ENCODE data around the gene TSPAN13.

TSPAN13 gene

DNA sequence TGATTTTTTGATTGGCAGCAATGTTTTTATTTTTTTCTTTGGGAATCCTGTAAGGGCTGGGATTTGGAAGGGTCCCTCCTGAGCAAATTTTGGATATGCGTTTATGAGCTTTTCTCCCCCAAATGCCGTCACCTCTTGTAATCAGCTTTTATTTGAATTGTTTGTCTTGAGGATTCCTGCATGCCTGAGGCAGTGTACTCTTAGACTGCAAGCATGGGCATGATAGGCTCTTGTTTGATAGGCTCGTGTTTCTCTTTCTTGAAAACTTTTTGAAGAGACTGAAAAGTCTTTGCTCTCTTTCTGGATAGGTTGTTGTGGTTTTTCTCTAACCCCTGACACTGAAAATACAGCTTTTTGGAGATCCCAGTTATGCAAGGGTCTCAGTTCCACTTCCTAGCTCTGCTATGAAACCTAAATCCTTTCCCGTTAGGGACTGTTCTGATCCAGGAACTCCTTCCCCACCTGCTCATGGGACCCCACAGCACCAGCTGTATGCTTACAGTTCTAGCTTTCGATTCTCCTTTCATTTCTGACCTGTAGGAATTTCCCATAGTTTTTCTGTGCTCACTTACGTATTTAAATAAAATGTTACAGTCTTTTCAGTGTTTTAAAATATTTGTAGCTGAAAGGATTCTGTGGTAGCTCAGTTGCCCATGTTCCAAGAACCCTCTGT lies 17.2 kb downstream of the TSPAN13 start:
- DNase-seq (ENCODE audit: low read depth in 1 of 2, low spot score in 1 of 2), result no peak
- in situ Hi-C loops (cut with HindIII; ENCODE audit: low pct_unique_long_range_greater_than_20kb, low sequenced_read_pairs), result no loop called here
- TF ChIP-seq JUND (IDR thresholded peaks at IDR 0.05; ENCODE audit: low read depth), result no peak

DNA sequence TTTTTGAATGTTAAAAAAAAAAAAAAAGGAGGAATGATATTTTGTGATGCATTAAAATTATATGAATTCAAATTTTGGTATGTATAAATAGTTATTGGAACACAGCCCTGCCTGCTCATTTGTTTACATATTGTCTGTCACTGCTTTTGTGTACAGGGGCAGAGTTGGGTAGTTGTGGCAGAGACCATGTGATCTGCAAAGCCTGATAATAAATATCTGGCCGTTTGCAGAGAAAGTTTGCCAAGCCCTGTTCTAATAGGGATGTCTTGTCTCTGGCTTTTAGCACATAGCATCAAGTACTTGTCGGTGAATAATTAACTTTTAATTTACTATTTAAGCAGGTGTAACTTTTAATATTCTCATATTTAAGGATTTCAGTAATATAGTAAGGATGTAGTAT lies 19.8 kb downstream of the TSPAN13 start:
- no peak for TF ChIP-seq JUND (IDR thresholded peaks at IDR 0.05; ENCODE audit: low read depth)
- no peak for DNase-seq (ENCODE audit: low read depth in 1 of 2, low spot score in 1 of 2)
- in situ Hi-C loops (cut with HindIII; ENCODE audit: low pct_unique_long_range_greater_than_20kb, low sequenced_read_pairs), result no loop called here

DNA sequence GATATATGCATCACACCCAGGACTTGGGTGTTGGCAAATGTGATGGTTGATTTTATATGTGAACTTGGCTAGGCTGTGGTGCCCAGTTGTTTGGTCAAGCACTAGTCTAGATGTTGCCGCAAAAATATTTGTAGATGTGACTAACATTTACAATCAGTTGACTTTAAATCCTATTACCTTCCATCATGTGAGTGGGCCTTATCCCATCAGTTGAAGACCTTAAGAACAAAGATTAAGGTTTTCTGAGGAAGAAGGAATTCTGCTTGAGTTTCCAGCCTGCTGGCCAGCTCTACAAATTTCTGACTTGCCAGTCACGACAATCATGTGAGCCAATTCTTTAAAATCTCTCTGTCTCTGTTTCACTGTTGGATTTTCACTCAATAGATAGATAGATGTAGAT lies 20.3 kb downstream of the TSPAN13 start:
- in situ Hi-C loops (cut with HindIII; ENCODE audit: low pct_unique_long_range_greater_than_20kb, low sequenced_read_pairs), result no loop called here
- TF ChIP-seq JUND (IDR thresholded peaks at IDR 0.05; ENCODE audit: low read depth), result no peak
- no peak for DNase-seq (ENCODE audit: low read depth in 1 of 2, low spot score in 1 of 2)

DNA sequence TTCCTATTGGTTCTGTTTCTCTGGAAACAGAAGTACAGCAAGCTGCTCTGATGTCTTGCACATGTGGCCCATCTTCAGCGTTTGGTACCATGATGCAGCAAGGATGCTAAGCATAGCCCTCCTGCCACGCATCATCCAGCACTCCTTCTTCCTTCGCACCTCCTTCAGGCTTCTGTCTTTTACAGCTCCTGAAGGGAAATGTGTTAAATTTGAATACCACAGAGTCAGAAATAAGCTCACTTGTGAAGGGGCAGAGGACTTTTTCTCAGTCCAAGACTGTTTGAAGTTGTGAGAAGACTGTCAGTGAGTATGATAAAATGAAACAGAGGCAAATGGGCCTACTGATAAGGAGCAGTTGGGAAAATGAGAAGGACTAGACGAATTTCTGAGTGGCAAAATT lies 20.7 kb downstream of the TSPAN13 start:
- in situ Hi-C loops (cut with HindIII; ENCODE audit: low pct_unique_long_range_greater_than_20kb, low sequenced_read_pairs), result no loop called here
- no peak for DNase-seq (ENCODE audit: low read depth in 1 of 2, low spot score in 1 of 2)
- TF ChIP-seq JUND (IDR thresholded peaks at IDR 0.05; ENCODE audit: low read depth), result no peak

DNA sequence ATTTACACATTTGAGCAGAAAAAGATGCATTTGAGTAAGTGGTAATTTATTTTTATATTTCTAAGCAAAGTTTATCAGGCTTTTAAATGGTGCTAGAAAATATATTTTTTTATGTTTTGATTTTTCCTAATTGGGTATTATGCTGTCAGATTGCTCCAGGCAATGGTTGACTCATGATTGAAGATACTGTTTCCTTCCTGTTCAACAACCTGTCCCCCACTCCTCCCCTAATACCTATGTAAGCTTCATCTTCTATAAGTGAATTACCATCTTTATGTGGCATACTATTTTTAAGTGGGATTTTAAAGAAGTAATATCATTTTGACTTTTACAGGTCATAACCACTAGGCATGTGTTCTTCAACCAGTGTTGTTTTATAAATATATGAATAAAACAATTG lies 21.4 kb downstream of the TSPAN13 start:
- in situ Hi-C loops (cut with HindIII; ENCODE audit: low pct_unique_long_range_greater_than_20kb, low sequenced_read_pairs), result no loop called here
- DNase-seq (ENCODE audit: low read depth in 1 of 2, low spot score in 1 of 2), result no peak
- TF ChIP-seq JUND (IDR thresholded peaks at IDR 0.05; ENCODE audit: low read depth), result no peak

DNA sequence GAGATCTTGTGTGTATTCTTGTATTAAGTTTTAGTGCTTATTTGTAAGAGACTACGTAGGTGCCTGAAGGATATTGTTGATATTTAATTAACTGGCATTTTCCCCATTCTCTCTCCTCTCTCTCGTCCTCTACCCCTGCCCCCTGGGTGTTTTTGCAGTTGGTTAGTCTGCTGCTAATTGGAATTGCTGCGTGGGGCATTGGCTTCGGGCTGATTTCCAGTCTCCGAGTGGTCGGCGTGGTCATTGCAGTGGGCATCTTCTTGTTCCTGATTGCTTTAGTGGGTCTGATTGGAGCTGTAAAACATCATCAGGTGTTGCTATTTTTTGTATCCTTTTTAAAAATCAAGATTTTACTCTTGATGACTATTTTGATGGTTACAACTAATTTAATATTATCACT lies 22.5 kb downstream of the TSPAN13 start:
- DNase-seq (ENCODE audit: low read depth in 1 of 2, low spot score in 1 of 2), result no peak
- in situ Hi-C loops (cut with HindIII; ENCODE audit: low pct_unique_long_range_greater_than_20kb, low sequenced_read_pairs), result no loop called here
- TF ChIP-seq JUND (IDR thresholded peaks at IDR 0.05; ENCODE audit: low read depth), result no peak

DNA sequence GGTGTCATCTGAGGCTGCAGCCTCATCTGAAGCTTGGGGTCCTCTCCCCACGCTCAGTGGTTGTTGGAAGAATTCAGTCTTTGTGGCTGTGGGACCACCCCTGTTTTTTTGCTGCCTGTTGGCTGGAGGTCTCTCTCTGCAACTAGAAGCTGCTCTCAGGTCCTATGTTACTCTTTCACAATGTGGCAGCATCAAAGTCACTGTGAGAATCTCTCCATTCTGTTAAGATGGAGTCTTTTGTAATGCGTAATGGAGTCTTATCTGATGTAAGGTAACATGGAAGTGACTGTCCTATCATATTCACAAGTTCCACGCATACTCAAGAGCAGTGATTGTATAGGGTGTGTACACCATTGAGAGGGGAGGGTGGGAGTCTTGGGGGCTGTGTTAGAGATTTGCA lies 24.9 kb downstream of the TSPAN13 start:
- no peak for DNase-seq (ENCODE audit: low read depth in 1 of 2, low spot score in 1 of 2)
- in situ Hi-C loops (cut with HindIII; ENCODE audit: low pct_unique_long_range_greater_than_20kb, low sequenced_read_pairs), result no loop called here
- TF ChIP-seq JUND (IDR thresholded peaks at IDR 0.05; ENCODE audit: low read depth), result no peak

DNA sequence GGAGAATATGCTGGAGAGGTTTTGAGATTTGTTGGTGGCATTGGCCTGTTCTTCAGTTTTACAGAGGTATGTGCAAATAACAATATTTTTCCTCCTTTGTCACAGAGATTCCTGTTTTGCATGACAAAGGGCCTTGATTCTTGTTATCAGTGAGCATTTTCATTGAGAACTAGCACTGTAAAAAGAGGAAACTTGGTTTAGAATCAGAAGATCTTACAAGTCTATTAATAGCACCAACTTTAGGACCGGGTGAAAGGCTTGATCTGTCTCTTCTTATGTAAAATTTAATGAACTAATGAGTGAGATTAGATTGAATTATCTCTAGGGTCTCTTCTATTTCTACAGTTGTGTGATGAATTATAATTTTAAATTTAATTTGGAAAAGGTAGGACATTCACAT lies 25.5 kb downstream of the TSPAN13 start:
- no peak for TF ChIP-seq JUND (IDR thresholded peaks at IDR 0.05; ENCODE audit: low read depth)
- no peak for DNase-seq (ENCODE audit: low read depth in 1 of 2, low spot score in 1 of 2)
- in situ Hi-C loops (cut with HindIII; ENCODE audit: low pct_unique_long_range_greater_than_20kb, low sequenced_read_pairs), result no loop called here

DNA sequence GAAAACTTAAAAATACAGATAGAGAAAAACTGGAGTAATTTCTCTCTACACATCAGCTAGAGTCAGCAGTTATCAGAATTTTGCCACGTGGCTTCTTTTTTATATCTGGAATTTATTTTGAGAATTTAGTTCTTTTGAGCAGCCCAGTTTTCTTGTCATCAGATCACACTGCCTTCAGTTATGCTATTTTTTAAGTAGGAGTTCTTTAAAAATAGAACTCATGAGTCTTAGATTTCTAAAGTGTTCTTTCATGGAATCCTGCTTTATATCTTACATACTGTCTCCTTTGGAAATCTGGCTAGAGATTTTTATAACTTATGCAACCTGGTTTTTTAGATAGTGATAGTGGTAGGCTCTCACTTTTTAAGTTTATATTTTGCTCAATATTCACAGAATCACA lies 27.0 kb downstream of the TSPAN13 start:
- no peak for DNase-seq (ENCODE audit: low read depth in 1 of 2, low spot score in 1 of 2)
- no peak for TF ChIP-seq JUND (IDR thresholded peaks at IDR 0.05; ENCODE audit: low read depth)
- in situ Hi-C loops (cut with HindIII; ENCODE audit: low pct_unique_long_range_greater_than_20kb, low sequenced_read_pairs), result no loop called here

DNA sequence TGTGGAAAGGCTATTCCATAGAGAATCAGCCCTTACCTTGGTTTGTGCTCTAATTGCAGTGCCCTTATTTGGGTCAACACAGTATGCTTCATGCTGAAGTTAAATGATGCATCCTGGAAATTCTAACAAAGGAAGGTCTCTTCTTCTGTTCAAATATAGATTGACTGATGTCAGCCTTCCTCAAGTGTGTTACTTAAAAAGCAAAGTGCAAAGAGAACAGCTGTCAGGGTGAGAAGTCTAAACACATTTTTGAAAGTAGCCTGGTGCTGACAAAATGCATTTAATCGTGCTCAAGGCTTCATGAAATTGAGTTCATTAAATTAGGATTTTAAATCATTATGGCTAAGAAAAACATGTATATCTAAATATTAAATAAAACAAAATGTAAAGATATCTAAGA lies 31.8 kb downstream of the TSPAN13 start:
- no peak for DNase-seq (ENCODE audit: low read depth in 1 of 2, low spot score in 1 of 2)
- no peak for TF ChIP-seq JUND (IDR thresholded peaks at IDR 0.05; ENCODE audit: low read depth)
- in situ Hi-C loops (cut with HindIII; ENCODE audit: low pct_unique_long_range_greater_than_20kb, low sequenced_read_pairs), result no loop called here

DNA sequence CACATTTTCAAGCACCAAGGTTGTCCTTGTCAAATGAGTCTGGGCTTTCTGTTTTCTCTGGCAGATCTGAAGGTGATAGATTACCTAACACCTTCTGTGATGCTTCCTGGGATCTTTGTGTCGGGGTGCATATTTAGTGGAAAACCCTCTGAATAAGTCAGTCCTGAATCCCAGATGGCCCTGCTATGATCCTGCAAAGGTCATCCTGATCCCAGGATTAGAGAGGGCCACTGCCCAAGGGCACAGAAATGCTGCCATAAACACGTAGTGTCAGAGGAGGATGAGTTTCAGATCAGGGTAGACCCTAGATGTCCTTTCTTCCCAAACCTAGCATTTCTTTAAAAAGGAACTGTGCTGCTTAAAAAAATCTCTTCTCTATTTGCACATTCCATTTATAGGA lies 32.3 kb downstream of the TSPAN13 start:
- in situ Hi-C loops (cut with HindIII; ENCODE audit: low pct_unique_long_range_greater_than_20kb, low sequenced_read_pairs), result no loop called here
- TF ChIP-seq JUND (IDR thresholded peaks at IDR 0.05; ENCODE audit: low read depth), result no peak
- no peak for DNase-seq (ENCODE audit: low read depth in 1 of 2, low spot score in 1 of 2)

DNA sequence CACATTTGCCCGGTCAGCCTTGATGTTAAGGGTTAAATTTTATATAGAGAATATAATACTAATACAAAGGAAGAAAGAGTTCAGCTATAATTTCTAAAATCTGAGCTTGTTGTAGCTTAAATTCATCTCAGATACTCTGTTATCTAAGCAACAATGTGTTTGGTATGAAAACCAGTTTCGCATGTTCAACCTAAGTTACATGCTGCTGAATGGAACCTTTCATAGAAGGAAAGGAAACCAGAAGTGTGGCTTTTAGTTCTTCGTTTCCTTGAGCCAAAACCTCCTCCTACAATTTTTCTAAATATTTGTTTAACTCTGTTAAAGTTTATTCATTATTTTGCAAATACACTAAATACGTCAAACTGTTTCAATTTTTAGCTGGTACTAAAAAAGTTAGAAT lies 32.7 kb downstream of the TSPAN13 start:
- in situ Hi-C loops (cut with HindIII; ENCODE audit: low pct_unique_long_range_greater_than_20kb, low sequenced_read_pairs), result no loop called here
- TF ChIP-seq JUND (IDR thresholded peaks at IDR 0.05; ENCODE audit: low read depth), result no peak
- peak in 1 of 2 experiments; percentile 55 for DNase-seq (ENCODE audit: low read depth in 1 of 2, low spot score in 1 of 2)

DNA sequence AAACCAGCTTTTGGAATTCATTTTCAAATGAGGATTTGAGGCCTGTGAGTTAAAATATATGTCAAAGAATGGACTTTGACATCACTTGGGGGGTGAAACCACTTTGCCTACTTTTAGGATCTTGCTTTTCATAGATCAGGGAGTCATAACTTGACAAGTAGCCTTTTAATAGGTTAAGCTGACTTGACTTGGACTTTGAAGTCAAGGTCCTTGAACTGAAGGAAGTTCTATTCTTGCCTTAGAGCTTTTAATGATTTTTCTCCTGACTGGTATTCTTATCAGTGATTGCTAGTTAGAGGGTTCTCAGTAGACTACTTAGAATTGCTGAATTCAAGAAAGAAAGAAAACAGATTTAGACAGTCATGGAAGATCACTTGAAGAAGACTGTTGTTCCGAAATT lies 33.6 kb downstream of the TSPAN13 start:
- no peak for DNase-seq (ENCODE audit: low read depth in 1 of 2, low spot score in 1 of 2)
- in situ Hi-C loops (cut with HindIII; ENCODE audit: low pct_unique_long_range_greater_than_20kb, low sequenced_read_pairs), result no loop called here
- no peak for TF ChIP-seq JUND (IDR thresholded peaks at IDR 0.05; ENCODE audit: low read depth)

DNA sequence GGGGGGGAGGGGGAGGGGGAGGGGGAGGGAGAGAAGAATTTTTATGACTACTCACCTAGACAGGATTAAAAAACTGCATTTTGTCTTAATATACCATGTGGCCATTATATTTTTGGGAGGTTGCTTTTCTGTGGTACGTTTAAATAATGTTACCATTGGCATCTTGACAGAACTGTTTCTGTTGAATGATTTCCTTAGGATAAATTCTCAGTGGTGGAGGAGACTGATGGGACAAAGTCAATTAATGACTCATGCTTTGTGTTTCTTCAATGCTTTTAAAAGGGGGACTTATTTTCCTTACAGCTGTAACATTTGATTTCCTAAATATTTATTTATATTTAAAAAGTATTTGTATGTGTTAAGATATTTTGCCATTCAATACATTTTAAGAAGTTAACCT lies 37.5 kb downstream of the TSPAN13 start:
- in situ Hi-C loops (cut with HindIII; ENCODE audit: low pct_unique_long_range_greater_than_20kb, low sequenced_read_pairs), result no loop called here
- TF ChIP-seq JUND (IDR thresholded peaks at IDR 0.05; ENCODE audit: low read depth), result no peak
- no peak for DNase-seq (ENCODE audit: low read depth in 1 of 2, low spot score in 1 of 2)

Measured in T47D (cell line).